ENCODE data around the gene PAX5. TPM values are rescaled to one million over a fixed set of nuclear protein-coding genes. Genes with fewer than 3 reads are reported as not detected.
A peak's percentile ranks its signal among the peaks of the same experiment; 100 is the strongest.

The PAX5 gene
- polyA plus RNA-seq, 1 experiment = not detected

DNA sequence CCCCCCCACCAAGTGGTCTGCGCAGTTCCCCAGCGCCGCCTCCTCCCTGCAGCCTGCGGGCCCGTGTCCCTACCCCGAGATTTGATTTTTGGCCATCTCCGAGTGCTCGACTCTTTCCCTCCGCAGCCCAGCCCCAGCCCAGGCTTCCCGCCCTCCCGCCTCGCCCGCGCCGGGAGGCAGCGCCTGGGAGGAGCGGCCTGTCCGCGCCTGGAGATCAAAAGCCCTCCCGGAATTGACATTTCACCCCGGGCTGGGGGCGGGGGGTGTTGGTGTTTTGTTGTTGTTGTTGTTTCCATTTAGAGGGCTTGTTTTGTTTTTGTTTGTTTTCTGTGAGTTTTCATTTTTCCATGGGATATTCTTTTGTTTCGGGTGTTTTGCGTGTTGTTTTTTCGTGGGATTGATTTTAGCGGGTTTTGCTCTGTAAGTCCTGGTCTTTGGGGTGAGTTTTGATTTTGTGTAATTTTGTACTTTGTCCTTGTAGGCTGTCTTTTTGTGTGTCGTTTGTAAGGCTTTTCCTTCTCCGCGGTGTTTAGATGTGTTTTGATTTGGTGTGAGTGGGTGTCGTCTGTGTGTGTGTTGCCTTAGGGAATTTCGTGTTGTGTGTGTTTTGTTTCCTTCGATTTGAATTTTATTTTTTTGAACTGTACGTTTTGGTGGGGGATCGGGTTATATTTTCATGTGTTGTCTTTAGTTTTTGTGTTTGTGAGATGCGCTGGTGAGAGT is 1.7 kb upstream of the PAX5 start:
- no peak overlapping the region for H3K4me3 ChIP-seq (ENCODE audit: low read depth, low read length)
- TF ChIP-seq, protein P1, sequence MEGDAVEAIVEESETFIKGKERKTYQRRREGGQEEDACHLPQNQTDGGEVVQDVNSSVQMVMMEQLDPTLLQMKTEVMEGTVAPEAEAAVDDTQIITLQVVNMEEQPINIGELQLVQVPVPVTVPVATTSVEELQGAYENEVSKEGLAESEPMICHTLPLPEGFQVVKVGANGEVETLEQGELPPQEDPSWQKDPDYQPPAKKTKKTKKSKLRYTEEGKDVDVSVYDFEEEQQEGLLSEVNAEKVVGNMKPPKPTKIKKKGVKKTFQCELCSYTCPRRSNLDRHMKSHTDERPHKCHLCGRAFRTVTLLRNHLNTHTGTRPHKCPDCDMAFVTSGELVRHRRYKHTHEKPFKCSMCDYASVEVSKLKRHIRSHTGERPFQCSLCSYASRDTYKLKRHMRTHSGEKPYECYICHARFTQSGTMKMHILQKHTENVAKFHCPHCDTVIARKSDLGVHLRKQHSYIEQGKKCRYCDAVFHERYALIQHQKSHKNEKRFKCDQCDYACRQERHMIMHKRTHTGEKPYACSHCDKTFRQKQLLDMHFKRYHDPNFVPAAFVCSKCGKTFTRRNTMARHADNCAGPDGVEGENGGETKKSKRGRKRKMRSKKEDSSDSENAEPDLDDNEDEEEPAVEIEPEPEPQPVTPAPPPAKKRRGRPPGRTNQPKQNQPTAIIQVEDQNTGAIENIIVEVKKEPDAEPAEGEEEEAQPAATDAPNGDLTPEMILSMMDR (IDR thresholded peaks at IDR 0.05; ENCODE audit: insufficient read depth, low read depth, low read length) = no peak
- DNase-seq (ENCODE audit: low read depth) = no peak
- H3K36me3 ChIP-seq (ENCODE audit: control insufficient read depth, insufficient read depth, low read length) = no peaks in the 10 kb centered on the region
- CTCF ChIA-PET = no interaction called here
- H3K27me3 ChIP-seq (ENCODE audit: control insufficient read depth, insufficient read depth, low read length) = peaks cover 70% of the 10 kb centered on the region
- POLR2A ChIA-PET = no interaction called here

DNA sequence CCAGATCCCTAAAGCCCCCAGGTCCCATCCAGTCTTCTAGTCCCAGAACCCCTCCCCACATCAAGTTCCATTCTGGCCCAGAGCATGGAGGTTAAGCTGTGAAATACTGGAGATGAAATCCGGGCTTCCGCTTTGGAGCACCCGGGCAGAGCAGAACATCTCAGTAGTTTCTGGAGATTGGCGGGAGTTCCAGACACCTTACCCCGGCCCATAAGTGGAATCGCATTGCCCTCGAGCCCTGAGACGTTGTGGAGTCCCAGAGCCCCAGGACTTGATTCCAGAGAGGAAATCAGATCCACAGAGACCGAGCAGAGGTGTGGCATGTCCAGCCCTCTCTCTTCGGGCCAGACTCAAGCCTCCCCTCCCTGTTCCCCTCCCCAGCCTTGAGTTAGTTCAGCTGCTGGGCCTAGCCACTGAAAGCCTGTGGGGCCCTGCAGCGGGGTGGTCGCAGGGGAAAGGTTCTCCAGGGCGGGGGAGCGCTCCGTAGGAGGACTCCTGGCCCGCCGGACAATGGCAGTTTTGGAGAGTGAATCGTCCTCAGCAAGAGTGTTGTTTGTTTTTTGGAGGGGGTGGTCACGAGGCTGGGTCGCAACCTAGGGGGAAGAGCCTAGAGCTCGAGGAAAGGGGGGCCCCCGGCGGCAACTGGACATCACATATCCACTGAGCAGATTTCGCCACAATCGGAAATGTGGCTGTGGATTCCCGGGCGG is 1.0 kb upstream of the PAX5 start:
- TF ChIP-seq, protein P1 (IDR thresholded peaks at IDR 0.05; ENCODE audit: insufficient read depth, low read depth, low read length) = no peak
- ChIA-PET CTCF (no interaction called here), POLR2A (no interaction called here)
- no peak for DNase-seq (ENCODE audit: low read depth)
- Histone ChIP-seq H3K4me3 (ENCODE audit: low read depth, low read length) (no peak overlapping the region), H3K27me3 (ENCODE audit: control insufficient read depth, insufficient read depth, low read length) (peaks cover 73% of the 10 kb centered on the region), H3K36me3 (ENCODE audit: control insufficient read depth, insufficient read depth, low read length) (no peaks in the 10 kb centered on the region)

DNA sequence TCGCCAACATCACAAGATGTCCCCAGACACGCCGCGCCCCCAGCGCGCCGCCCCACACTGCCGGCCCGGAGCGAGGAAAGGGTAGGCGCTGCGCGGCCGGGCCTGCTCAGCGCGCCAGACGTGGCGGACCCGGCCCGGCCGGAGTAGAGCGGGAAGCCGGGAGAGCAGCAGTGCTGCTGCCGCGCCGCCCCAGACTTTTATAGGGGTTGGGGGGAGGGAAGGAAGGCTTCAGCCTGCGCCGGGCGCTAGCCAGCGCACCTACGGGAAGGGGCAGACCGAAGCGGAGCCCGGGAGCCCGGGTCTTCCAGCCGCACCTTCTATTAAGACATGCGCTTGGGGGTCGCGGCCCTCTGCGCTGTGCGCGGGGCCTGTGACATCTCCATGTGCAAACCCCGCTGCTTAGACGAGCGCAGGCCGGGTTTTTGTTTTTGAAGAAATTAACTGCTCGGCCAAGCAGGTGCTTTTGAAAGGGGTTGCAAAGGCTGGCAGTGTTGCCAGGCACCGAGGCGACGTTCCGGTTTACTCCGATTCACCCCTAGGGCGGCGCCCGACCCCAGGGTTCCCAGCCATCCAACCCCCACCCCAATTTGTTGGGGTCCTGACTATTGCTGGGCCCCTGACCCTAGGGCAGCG is 353 bp upstream of the PAX5 start:
- TF ChIP-seq, protein P1 (IDR thresholded peaks at IDR 0.05; ENCODE audit: insufficient read depth, low read depth, low read length) = 0 out of 2 replicates have a peak, but pooled peaks have one; percentile 12
- CTCF ChIA-PET = no interaction called here

DNA sequence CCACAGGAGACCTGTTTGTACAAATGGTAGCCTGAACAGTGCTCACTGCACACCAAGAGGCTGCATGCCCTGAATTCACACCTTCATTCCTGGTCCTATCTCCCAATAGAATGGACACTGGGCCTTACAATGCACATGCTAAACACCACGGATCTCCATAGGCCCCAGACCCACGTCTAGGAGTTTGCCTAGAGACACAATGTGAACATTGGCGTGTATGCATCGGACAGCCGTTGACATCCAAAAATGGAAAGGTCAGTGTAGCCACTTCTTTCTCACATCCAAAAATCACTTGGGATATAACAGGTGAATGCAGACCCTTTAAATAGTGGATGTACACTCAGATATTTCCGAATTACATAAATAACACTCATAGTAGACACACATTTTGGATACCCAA is 927 bp downstream of the PAX5 start:
- ChIA-PET CTCF (no interaction called here), POLR2A (no interaction called here)
- H3K4me3 ChIP-seq (ENCODE audit: low read depth, low read length) = no peak overlapping the region
- DNase-seq (ENCODE audit: low read depth) = no peak
- no peaks in the 10 kb centered on the region for H3K36me3 ChIP-seq (ENCODE audit: control insufficient read depth, insufficient read depth, low read length)
- peaks cover 86% of the 10 kb centered on the region for H3K27me3 ChIP-seq (ENCODE audit: control insufficient read depth, insufficient read depth, low read length)
- TF ChIP-seq, protein P1 (IDR thresholded peaks at IDR 0.05; ENCODE audit: insufficient read depth, low read depth, low read length) = no peak

More for the DNA sequence above, 353 bp upstream of the PAX5 start:
- Histone ChIP-seq H3K4me3 (ENCODE audit: low read depth, low read length) (no peak overlapping the region), H3K36me3 (ENCODE audit: control insufficient read depth, insufficient read depth, low read length) (no peaks in the 10 kb centered on the region), H3K27me3 (ENCODE audit: control insufficient read depth, insufficient read depth, low read length) (peaks cover 79% of the 10 kb centered on the region)
- POLR2A ChIA-PET = no interaction called here
- no peak for DNase-seq (ENCODE audit: low read depth)

DNA sequence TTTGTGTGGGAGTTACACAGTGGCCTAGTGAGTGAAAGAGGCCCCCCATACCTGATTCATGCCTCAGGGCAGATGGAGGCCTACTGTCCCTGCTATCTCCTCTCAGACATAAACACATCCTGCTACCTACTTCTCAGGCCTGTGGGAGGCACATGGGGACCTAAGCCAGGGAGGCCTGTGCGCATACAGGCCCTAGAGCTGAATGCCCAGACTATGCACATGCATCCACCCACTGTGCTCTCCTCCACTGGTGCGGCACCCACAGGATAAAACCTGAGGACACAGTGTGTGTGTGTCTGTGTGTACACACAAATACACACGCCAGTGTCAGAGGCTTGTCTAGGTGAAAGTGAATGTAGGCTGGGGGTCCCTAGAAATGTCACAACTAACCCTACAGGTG is 1.4 kb downstream of the PAX5 start:
- Histone ChIP-seq H3K36me3 (ENCODE audit: control insufficient read depth, insufficient read depth, low read length) (no peaks in the 10 kb centered on the region), H3K4me3 (ENCODE audit: low read depth, low read length) (no peak overlapping the region), H3K27me3 (ENCODE audit: control insufficient read depth, insufficient read depth, low read length) (peaks cover 86% of the 10 kb centered on the region)
- DNase-seq (ENCODE audit: low read depth) = no peak
- TF ChIP-seq, protein P1 (IDR thresholded peaks at IDR 0.05; ENCODE audit: insufficient read depth, low read depth, low read length) = no peak
- ChIA-PET POLR2A (no interaction called here), CTCF (no interaction called here)

Data from BJ (cell line).